Measurements from ENCODE around the gene PDE3A. TPM values are rescaled to one million over a fixed set of nuclear protein-coding genes. Genes with fewer than 3 reads are reported as not detected.

Gene PDE3A
- total and polyA plus RNA-seq, 4 donors = 1.5 to 15.8 (median 3.4) TPM

DNA sequence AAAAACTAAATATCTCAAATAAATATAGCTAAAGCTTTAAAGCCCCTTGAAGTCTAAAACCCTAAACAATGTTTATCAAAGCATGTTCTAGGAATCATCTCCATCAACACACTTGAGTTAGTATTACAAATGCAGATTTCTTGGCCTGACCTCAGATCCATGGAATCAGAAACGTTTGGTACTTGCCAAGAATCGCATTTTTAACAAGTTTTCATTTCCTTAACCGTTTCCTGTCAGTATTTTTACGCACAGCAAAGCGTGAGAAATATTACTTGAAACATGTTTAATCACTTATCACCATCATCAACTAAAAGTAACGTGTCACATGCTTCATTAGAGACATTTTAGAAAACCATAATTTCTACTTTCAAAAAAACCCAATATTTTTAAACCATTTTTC, 336.5 kb downstream of the PDE3A start:
- DNase-seq (no peak), ATAC-seq (ENCODE audit: insufficient read depth, low FRiP score) (no peak)
- Histone ChIP-seq H3K9ac (ENCODE audit: insufficient read depth in 1 of 2, low read length in 2 of 2) (no peak overlapping the region), H3K4me1 (ENCODE audit: control insufficient read depth in 5 of 5, insufficient read depth in 5 of 5, low read length in 5 of 5) (no peaks in the 10 kb centered on the region), H3K27ac (ENCODE audit: low read depth in 1 of 2, low read length in 1 of 2) (no peak overlapping the region), H3K4me3 (no peak overlapping the region), H3K27me3 (ENCODE audit: control insufficient read depth in 3 of 3, insufficient read depth in 3 of 3, low read length in 2 of 3) (no peaks in the 10 kb centered on the region), H3K36me3 (ENCODE audit: control insufficient read depth in 4 of 4, insufficient read depth in 4 of 4, low read length in 4 of 4) (no peaks in the 10 kb centered on the region), H3K9me3 (ENCODE audit: control insufficient read depth in 4 of 4, insufficient read depth in 3 of 4, low read length in 3 of 4) (no peaks in the 10 kb centered on the region)
- WGBS, 2 donors = 56 to 72% methylated on average over 6 of the region's 6 CpGs
- TF ChIP-seq, protein P1, sequence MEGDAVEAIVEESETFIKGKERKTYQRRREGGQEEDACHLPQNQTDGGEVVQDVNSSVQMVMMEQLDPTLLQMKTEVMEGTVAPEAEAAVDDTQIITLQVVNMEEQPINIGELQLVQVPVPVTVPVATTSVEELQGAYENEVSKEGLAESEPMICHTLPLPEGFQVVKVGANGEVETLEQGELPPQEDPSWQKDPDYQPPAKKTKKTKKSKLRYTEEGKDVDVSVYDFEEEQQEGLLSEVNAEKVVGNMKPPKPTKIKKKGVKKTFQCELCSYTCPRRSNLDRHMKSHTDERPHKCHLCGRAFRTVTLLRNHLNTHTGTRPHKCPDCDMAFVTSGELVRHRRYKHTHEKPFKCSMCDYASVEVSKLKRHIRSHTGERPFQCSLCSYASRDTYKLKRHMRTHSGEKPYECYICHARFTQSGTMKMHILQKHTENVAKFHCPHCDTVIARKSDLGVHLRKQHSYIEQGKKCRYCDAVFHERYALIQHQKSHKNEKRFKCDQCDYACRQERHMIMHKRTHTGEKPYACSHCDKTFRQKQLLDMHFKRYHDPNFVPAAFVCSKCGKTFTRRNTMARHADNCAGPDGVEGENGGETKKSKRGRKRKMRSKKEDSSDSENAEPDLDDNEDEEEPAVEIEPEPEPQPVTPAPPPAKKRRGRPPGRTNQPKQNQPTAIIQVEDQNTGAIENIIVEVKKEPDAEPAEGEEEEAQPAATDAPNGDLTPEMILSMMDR (IDR thresholded peaks at IDR 0.05; ENCODE audit: control extremely low read depth, extremely low read depth) = no peak

DNA sequence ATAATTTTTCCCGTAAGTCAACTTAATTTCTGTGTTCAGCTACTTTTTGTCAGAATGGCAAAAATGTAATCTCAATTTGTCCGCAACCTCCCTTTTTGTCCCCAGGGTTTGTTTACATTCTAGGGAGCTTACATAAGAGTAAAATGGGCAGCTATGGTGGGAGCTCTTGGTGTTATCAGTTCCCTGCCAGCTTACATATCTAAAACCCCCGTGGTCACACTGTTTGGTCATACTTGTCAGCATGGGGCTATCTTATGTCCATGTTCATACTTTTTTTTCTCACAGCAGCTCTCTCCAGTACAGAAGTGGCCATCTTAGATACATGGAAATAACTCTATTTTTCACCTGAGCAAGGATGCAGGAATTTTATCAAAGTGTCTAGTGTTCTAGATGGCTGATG, 343.5 kb downstream of the PDE3A start:
- no peak for ATAC-seq (ENCODE audit: insufficient read depth, low FRiP score)
- no peak overlapping the region for H3K27ac ChIP-seq (ENCODE audit: low read depth in 1 of 2, low read length in 1 of 2)
- WGBS, 2 donors = 57 to 66% methylated on average over 3 of the region's 3 CpGs

DNA sequence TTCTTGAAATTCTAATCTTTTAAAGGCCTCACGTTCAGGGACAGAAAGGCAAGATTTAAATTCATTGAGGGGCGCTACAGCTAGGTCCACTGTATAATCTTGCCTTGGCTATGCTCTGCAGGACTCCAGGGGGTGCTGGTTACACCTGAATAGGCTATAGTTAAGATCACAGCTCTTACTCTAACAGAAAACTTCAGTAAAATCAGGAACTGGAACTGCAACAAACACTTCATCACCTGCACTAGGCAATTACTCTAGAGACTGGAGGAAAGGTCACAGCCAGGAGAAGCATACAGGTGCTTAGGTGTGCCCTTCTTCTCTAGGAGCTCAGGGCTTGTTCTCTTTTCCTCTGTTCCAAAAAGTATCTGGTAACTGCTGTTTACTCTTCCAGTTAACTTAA, 347.7 kb downstream of the PDE3A start:
- WGBS, 2 donors = 79 to 91% methylated on average over 2 of the region's 2 CpGs
- H3K36me3 ChIP-seq (ENCODE audit: control insufficient read depth in 4 of 4, insufficient read depth in 4 of 4, low read length in 4 of 4) = no peaks in the 10 kb centered on the region
- H3K9ac ChIP-seq (ENCODE audit: insufficient read depth in 1 of 2, low read length in 2 of 2) = no peak overlapping the region
- no peaks in the 10 kb centered on the region for H3K27me3 ChIP-seq (ENCODE audit: control insufficient read depth in 3 of 3, insufficient read depth in 3 of 3, low read length in 2 of 3)
- H3K4me1 ChIP-seq (ENCODE audit: control insufficient read depth in 5 of 5, insufficient read depth in 5 of 5, low read length in 5 of 5) = no peaks in the 10 kb centered on the region
- no peak overlapping the region for H3K27ac ChIP-seq (ENCODE audit: low read depth in 1 of 2, low read length in 1 of 2)
- H3K9me3 ChIP-seq (ENCODE audit: control insufficient read depth in 4 of 4, insufficient read depth in 3 of 4, low read length in 3 of 4) = no peaks in the 10 kb centered on the region
- ATAC-seq (ENCODE audit: insufficient read depth, low FRiP score) = no peak
- H3K4me3 ChIP-seq = no peak overlapping the region
- peak in 1 of 3 donors; percentile 16 for DNase-seq
- TF ChIP-seq, protein P1 (IDR thresholded peaks at IDR 0.05; ENCODE audit: control extremely low read depth, extremely low read depth) = no peak

More for the DNA sequence above, 343.5 kb downstream of the PDE3A start:
- Histone ChIP-seq H3K4me3 (no peak overlapping the region), H3K36me3 (ENCODE audit: control insufficient read depth in 4 of 4, insufficient read depth in 4 of 4, low read length in 4 of 4) (no peaks in the 10 kb centered on the region), H3K27me3 (ENCODE audit: control insufficient read depth in 3 of 3, insufficient read depth in 3 of 3, low read length in 2 of 3) (no peaks in the 10 kb centered on the region), H3K9me3 (ENCODE audit: control insufficient read depth in 4 of 4, insufficient read depth in 3 of 4, low read length in 3 of 4) (no peaks in the 10 kb centered on the region), H3K4me1 (ENCODE audit: control insufficient read depth in 5 of 5, insufficient read depth in 5 of 5, low read length in 5 of 5) (no peaks in the 10 kb centered on the region), H3K9ac (ENCODE audit: insufficient read depth in 1 of 2, low read length in 2 of 2) (no peak overlapping the region)
- TF ChIP-seq, protein P1 (IDR thresholded peaks at IDR 0.05; ENCODE audit: control extremely low read depth, extremely low read depth) = no peak
- DNase-seq = no peak

DNA sequence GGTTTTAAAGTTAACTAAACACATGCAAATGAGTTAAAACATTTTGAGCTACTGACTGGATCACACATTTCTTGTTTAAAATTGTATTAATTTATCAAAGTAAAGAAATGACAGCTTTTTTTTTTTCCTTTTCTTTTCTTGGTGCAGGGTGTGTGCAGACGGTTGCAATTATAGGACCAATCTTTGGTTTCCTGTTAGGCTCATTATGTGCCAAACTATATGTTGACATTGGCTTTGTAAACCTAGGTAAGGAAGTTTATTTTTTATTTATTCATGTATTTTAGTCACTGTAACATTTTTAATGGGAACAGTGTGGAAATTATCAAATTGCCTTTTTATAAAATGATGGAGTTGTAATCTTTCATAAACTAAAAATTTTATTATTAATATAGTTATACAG, 348.6 kb downstream of the PDE3A start:
- H3K4me1 ChIP-seq (ENCODE audit: control insufficient read depth in 5 of 5, insufficient read depth in 5 of 5, low read length in 5 of 5) = no peaks in the 10 kb centered on the region
- no peak overlapping the region for H3K4me3 ChIP-seq
- H3K9ac ChIP-seq (ENCODE audit: insufficient read depth in 1 of 2, low read length in 2 of 2) = no peak overlapping the region
- H3K36me3 ChIP-seq (ENCODE audit: control insufficient read depth in 4 of 4, insufficient read depth in 4 of 4, low read length in 4 of 4) = no peaks in the 10 kb centered on the region
- ATAC-seq (ENCODE audit: insufficient read depth, low FRiP score) (no peak), DNase-seq (no peak)
- TF ChIP-seq, protein P1 (IDR thresholded peaks at IDR 0.05; ENCODE audit: control extremely low read depth, extremely low read depth) = no peak
- H3K27me3 ChIP-seq (ENCODE audit: control insufficient read depth in 3 of 3, insufficient read depth in 3 of 3, low read length in 2 of 3) = no peaks in the 10 kb centered on the region
- 44 to 77% methylated on average over 1 of the region's 1 CpG for WGBS, 2 donors
- no peaks in the 10 kb centered on the region for H3K9me3 ChIP-seq (ENCODE audit: control insufficient read depth in 4 of 4, insufficient read depth in 3 of 4, low read length in 3 of 4)
- H3K27ac ChIP-seq (ENCODE audit: low read depth in 1 of 2, low read length in 1 of 2) = no peak overlapping the region

Measured in lung (tissue), 12 donors.